HepG2 (cell line): ENCODE measurements around the gene LDAF1. TPM values are rescaled to one million over a fixed set of nuclear protein-coding genes. Genes with fewer than 3 reads are reported as not detected.

Experiments used
- ATAC-seq: fragments of 200-7000 bp; cut with Tn5 transposase; 3 replicates; pipeline ENCODE4 v1.9.1; 2020; ENCODE audit warnings: mild to moderate bottlenecking, moderate library complexity
- BruUV-seq: library from RNA; stranded (reverse); fragments of 400-500 nt; replicated peaks from 2 replicates; lab custom pipeline; 2021; lab: Mats Ljungman, UMichigan
- CTCF ChIA-PET: fragments of 300-600 bp; formaldehyde crosslinking; extraction: SDS; loops from one replicate; lab custom pipeline; 2021; ENCODE audit warnings: low total read pairs, inconsistent platforms, low intra/inter-chr PET ratio; lab: Yijun Ruan, JAX
- POLR2A ChIA-PET: fragments of 350-600 bp; sonication (Branson Sonifier 250); formaldehyde crosslinking; loops from one replicate; lab custom pipeline; 2020; ENCODE audit warnings: antibody characterized with exemption, inconsistent platforms; lab: Yijun Ruan, JAX
- DNase-seq: peaks from one replicate; pipeline ENCODE4 v3.0.0-alpha.2; 2015; ENCODE audit warnings: low spot score
- FAIRE-seq: peaks from 3 replicates; lab custom pipeline; 2011; peaks lifted over from hg19 to GRCh38; lab: Jason Lieb, UNC
- H2AFZ ChIP-seq: one replicate; pipeline ENCODE4 v1.6.1; 2011; ENCODE audit warnings: low read length, inconsistent platforms
- H3K27ac ChIP-seq: fragments of 300-600 bp; 3 replicates; pipeline ENCODE4 v1.8.0; 2011; ENCODE audit warnings: mixed run types, mild to moderate bottlenecking, mixed read lengths, low read length, inconsistent platforms; ENCODE audit not compliant: insufficient read depth; ENCODE audit errors: extremely low read length
- H3K27me3 ChIP-seq, 2 experiments: fragments of 200-600 bp in 1 of 2; 2 replicates in 1 of 2; 3 replicates in 1 of 2; pipeline versions ENCODE4 v1.6.0 to v1.8.0; 2011; ENCODE audit warnings: low read length in 2 of 2, mild to moderate bottlenecking in 2 of 2, moderate library complexity in 2 of 2, inconsistent platforms in 1 of 2; ENCODE audit not compliant: insufficient read depth in 2 of 2, control insufficient read depth in 1 of 2
- H3K36me3 ChIP-seq, 2 experiments: fragments of 200-600 bp in 1 of 2; replicated peaks in 1 of 2; 2 replicates in 1 of 2; 3 replicates in 1 of 2; pipeline versions ENCODE4 v1.5.1 to v1.8.0; 2011; ENCODE audit warnings: low read length in 2 of 2, inconsistent platforms in 1 of 2; ENCODE audit not compliant: insufficient read depth in 2 of 2, control insufficient read depth in 1 of 2
- H3K4me1 ChIP-seq: 2 replicates; pipeline ENCODE4 v1.5.1; 2012; ENCODE audit warnings: low read length, inconsistent platforms; ENCODE audit not compliant: insufficient read depth
- H3K4me2 ChIP-seq: 2 replicates; pipeline ENCODE4 v1.6.0; 2011; ENCODE audit warnings: low read depth, low read length, inconsistent platforms
- H3K4me3 ChIP-seq, 3 experiments: fragments of 200-600 bp in 1 of 3; sonication (generic), shearing (Covaris generic) in 1 of 3; replicated peaks in 1 of 3; 2 replicates each; pipeline ENCODE4 v1.5.1; 2011 to 2016; ENCODE audit warnings: low read length in 3 of 3, inconsistent platforms in 2 of 3, low read depth in 2 of 3, mild to moderate bottlenecking in 2 of 3, control low read depth in 1 of 3, mixed read lengths in 1 of 3; ENCODE audit not compliant: insufficient read depth in 1 of 3
- H3K79me2 ChIP-seq: one replicate; pipeline ENCODE4 v1.6.1; 2011; ENCODE audit warnings: low read length, inconsistent platforms; ENCODE audit not compliant: insufficient read depth
- H3K9ac ChIP-seq: 2 replicates; pipeline ENCODE4 v1.6.0; 2011; ENCODE audit warnings: mild to moderate bottlenecking, low read depth, low read length, inconsistent platforms; ENCODE audit not compliant: insufficient read depth
- H3K9me3 ChIP-seq: 2 replicates; pipeline ENCODE4 v1.5.1; 2012; ENCODE audit warnings: mild to moderate bottlenecking, low read length
- H4K20me1 ChIP-seq: 2 replicates; pipeline ENCODE4 v1.6.0; 2011; ENCODE audit warnings: inconsistent platforms, mild to moderate bottlenecking, low read length, moderate library complexity; ENCODE audit not compliant: insufficient read depth
- GABPB1 ChIP-seq: IDR thresholded peaks from 2 replicates; pipeline ENCODE4 v1.6.1; 2016; ENCODE audit warnings: mild to moderate bottlenecking, missing genetic modification reagents, moderate library complexity, missing compliant biosample characterization
- LCORL ChIP-seq, 2 experiments: fragments of 450-650 bp in 1 of 2; sonication (generic) in 1 of 2; formaldehyde crosslinking in 1 of 2; IDR thresholded peaks; 2 replicates each; pipeline versions ENCODE4 v1.5.0 to v1.6.1; 2017 to 2020; ENCODE audit warnings: antibody characterized with exemption in 1 of 2, missing genetic modification reagents in 1 of 2
- MAFK ChIP-seq, 2 experiments: IDR thresholded peaks in 1 of 2; conservative IDR thresholded peaks in 1 of 2; 2 replicates each; pipeline ENCODE4 v1.6.1; 2011; ENCODE audit warnings: improper control_type of control experiment in 2 of 2, low read length in 2 of 2
- SMYD3 ChIP-seq: sonication (generic); formaldehyde crosslinking; IDR thresholded peaks from 2 replicates; pipeline ENCODE4 v1.8.1; 2023; ENCODE audit warnings: mild to moderate bottlenecking, missing genetic modification reagents
- SP5 ChIP-seq: IDR thresholded peaks from 2 replicates; pipeline ENCODE4 v1.6.1; 2016; ENCODE audit warnings: low read depth, borderline replicate concordance
- TP53 ChIP-seq: sonication (generic); formaldehyde crosslinking; conservative IDR thresholded peaks from 2 replicates; pipeline ENCODE4 v1.4.0; 2020; ENCODE audit warnings: missing genetic modification reagents
- ZBTB1 ChIP-seq: sonication (generic); formaldehyde crosslinking; IDR thresholded peaks from 2 replicates; pipeline ENCODE4 v1.4.0; 2020; ENCODE audit warnings: missing genetic modification reagents, borderline replicate concordance
- ZNF160 ChIP-seq: sonication (generic); formaldehyde crosslinking; IDR thresholded peaks from 2 replicates; pipeline ENCODE4 v1.8.0; 2022; ENCODE audit warnings: mild to moderate bottlenecking, inconsistent platforms, missing genetic modification reagents
- ZNF33A ChIP-seq: sonication (generic); formaldehyde crosslinking; IDR thresholded peaks from 2 replicates; pipeline ENCODE4 v1.5.1; 2020; ENCODE audit warnings: missing genetic modification reagents, mild to moderate bottlenecking, moderate library complexity, borderline replicate concordance
- ZNF367 ChIP-seq: sonication (generic); formaldehyde crosslinking; IDR thresholded peaks from 2 replicates; pipeline ENCODE4 v1.4.0; 2020; ENCODE audit warnings: missing genetic modification reagents, borderline replicate concordance
- ZNF383 ChIP-seq: sonication (generic); formaldehyde crosslinking; IDR thresholded peaks from 2 replicates; pipeline ENCODE4 v1.4.0; 2020; ENCODE audit warnings: missing genetic modification reagents, mild to moderate bottlenecking, borderline replicate concordance
- ZNF451 ChIP-seq: sonication (generic); formaldehyde crosslinking; IDR thresholded peaks from 2 replicates; pipeline ENCODE4 v1.5.0; 2020; ENCODE audit warnings: mild to moderate bottlenecking, missing genetic modification reagents
- ZNF589 ChIP-seq: sonication (generic); formaldehyde crosslinking; conservative IDR thresholded peaks from 2 replicates; pipeline ENCODE4 v1.8.0; 2022; ENCODE audit warnings: mild to moderate bottlenecking, moderate library complexity, missing genetic modification reagents
- ZNF75D ChIP-seq: sonication (generic); formaldehyde crosslinking; IDR thresholded peaks from 2 replicates; pipeline ENCODE4 v1.8.1; 2023; ENCODE audit warnings: missing genetic modification reagents, mild to moderate bottlenecking, borderline replicate concordance
- ZNF83 ChIP-seq: sonication (generic); formaldehyde crosslinking; IDR thresholded peaks from 2 replicates; pipeline ENCODE4 v1.4.0; 2020; ENCODE audit warnings: missing genetic modification reagents, mild to moderate bottlenecking, borderline replicate concordance
- WGBS: methylation state at CpG from one replicate; pipeline ENCODE4 v1.1.6; 2017; ENCODE audit warnings: low lambda C conversion rate; 5-methylcytosine and 5-hydroxymethylcytosine counted together
- in situ Hi-C: cut with HindIII; loops from 2 replicates; pipeline ENCODE4 v1.10.0; 2017; ENCODE audit warnings: low pct_unique_long_range_greater_than_20kb; ENCODE audit not compliant: extremely low pct_ligation_motif_present
- intact Hi-C: fragments of 100-400 bp; cut with micrococcal nuclease; formaldehyde crosslinking; loops from one replicate; pipeline ENCODE4 v1.10.0; 2022; ENCODE audit not compliant: unreplicated experiment
- polyA plus RNA-seq, 8 experiments: library from polyadenylated mRNA; depleted of rRNA in 3 of 8; stranded (reverse) in 7 of 8; unstranded in 1 of 8; fragments of >200 nt; fragmentation: Illumina TruSeq in 4 of 8; extraction: Trizol in 4 of 8; gene quantifications; 2 replicates each; pipeline versions ENCODE4 v1.2.1 to v1.2.3, GENCODE V29; 2011 to 2016; ENCODE audit warnings: low read depth in 4 of 8, missing spikeins in 1 of 8, mixed read lengths in 1 of 8; ENCODE audit not compliant: insufficient read depth in 1 of 8
- total RNA-seq, 5 experiments: library from RNA; depleted of rRNA; stranded (reverse); fragments of >200 nt; fragmentation: Illumina TruSeq; extraction: Trizol; gene quantifications; 2 replicates each; pipeline ENCODE4 v1.2.3, GENCODE V29; 2016; ENCODE audit warnings: low read depth in 1 of 5
- TF ChIP-seq, protein P1 (sequence below): sonication (generic); IDR thresholded peaks from 2 replicates; pipeline ENCODE4 v1.6.1; 2016; ENCODE audit warnings: low read depth, borderline replicate concordance
- TF ChIP-seq, protein P2 (sequence below): sonication (generic); formaldehyde crosslinking; IDR thresholded peaks from 2 replicates; pipeline ENCODE4 v1.4.0; 2020; ENCODE audit warnings: missing genetic modification reagents, low read depth, mild to moderate bottlenecking, borderline replicate concordance
- TF ChIP-seq, protein P3 (sequence below): sonication (generic); formaldehyde crosslinking; conservative IDR thresholded peaks from 2 replicates; pipeline ENCODE4 v1.4.0; 2020; ENCODE audit warnings: missing genetic modification reagents
- TF ChIP-seq, protein P4 (sequence below): sonication (generic); formaldehyde crosslinking; IDR thresholded peaks from 2 replicates; pipeline ENCODE4 v1.9.0; 2021; ENCODE audit warnings: missing genetic modification reagents, mild to moderate bottlenecking, borderline replicate concordance

LDAF1 gene
- total and polyA plus RNA-seq, 2 of the 13 experiments (the other 11 are each of a cell fraction or from before 2014, with no cell fraction given), result 6.3 to 7.5 TPM

DNA sequence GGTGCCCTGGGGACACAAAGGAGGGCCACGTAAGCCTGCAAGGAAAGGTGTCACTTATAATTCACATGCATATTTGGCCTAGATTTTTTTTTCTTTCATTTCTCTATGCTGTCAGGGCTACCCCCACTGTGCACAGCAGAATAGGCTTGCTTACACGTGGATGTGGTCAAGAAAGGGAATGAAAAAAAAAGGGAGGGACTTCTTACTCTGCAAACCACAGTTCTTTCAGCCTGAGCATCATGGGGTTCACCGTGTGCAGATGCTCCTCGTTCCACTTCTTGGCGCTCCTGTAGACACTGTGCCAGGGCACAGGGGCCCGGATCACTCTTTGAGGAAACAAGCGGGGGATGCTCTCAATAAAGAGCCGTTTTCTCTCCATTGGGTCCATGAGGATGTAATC, 24.4 kb upstream of the LDAF1 start:
- Histone ChIP-seq H3K4me2 (no peak overlapping the region), H3K27me3 (peaks cover 4 to 25% of the 10 kb centered on the region in 2 experiments; a peak in 2 of 5 replicates), H3K36me3 (no peaks in the 10 kb centered on the region), H3K79me2 (no peaks in the 10 kb centered on the region), H3K9me3 (no peaks in the 10 kb centered on the region), H3K4me1 (no peaks in the 10 kb centered on the region), H3K4me3 (no peak overlapping the region), H3K9ac (no peak overlapping the region), H2AFZ (no peak overlapping the region), H4K20me1 (no peaks in the 10 kb centered on the region), H3K27ac (no peak overlapping the region)
- DNase-seq (no peak), FAIRE-seq (no peak), ATAC-seq (no peak)
- in situ Hi-C loops (no loop called here), intact Hi-C loops (no loop called here)
- ChIA-PET CTCF (no interaction called here), POLR2A (no interaction called here)
- no peak for TF ChIP-seq LCORL (IDR thresholded peaks at IDR 0.05)
- TF ChIP-seq LCORL (CRISPR knock-in tag; IDR thresholded peaks at IDR 0.05), result no peak
- TF ChIP-seq MAFK (conservative IDR thresholded peaks at IDR 0.05 in 1 of 2, IDR thresholded peaks at IDR 0.05 in 1 of 2; ENCODE audit: low read length in 2 of 2), result no peak
- no peak for TF ChIP-seq ZNF451 (CRISPR knock-in tag)
- TF ChIP-seq ZNF589 (CRISPR knock-in tag), result no peak
- TF ChIP-seq ZBTB1 (CRISPR knock-in tag), result no peak
- TF ChIP-seq ZNF367 (CRISPR knock-in tag), result no peak
- TF ChIP-seq, protein P1, sequence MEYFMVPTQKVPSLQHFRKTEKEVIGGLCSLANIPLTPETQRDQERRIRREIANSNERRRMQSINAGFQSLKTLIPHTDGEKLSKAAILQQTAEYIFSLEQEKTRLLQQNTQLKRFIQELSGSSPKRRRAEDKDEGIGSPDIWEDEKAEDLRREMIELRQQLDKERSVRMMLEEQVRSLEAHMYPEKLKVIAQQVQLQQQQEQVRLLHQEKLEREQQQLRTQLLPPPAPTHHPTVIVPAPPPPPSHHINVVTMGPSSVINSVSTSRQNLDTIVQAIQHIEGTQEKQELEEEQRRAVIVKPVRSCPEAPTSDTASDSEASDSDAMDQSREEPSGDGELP, result no peak
- TF ChIP-seq SMYD3 (CRISPR knock-in tag), result no peak
- TF ChIP-seq, protein P2, sequence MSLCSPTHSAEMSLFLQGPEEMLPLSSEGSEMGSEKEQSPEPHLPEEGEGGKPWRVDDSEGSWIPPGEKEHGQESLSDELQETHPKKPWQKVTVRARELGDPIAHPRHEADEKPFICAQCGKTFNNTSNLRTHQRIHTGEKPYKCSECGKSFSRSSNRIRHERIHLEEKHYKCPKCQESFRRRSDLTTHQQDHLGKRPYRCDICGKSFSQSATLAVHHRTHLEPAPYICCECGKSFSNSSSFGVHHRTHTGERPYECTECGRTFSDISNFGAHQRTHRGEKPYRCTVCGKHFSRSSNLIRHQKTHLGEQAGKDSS (CRISPR knock-in tag), result no peak
- TF ChIP-seq ZNF75D (CRISPR knock-in tag), result no peak
- TF ChIP-seq GABPB1 (CRISPR knock-in tag), result no peak
- TF ChIP-seq ZNF83 (CRISPR knock-in tag), result no peak
- TF ChIP-seq, protein P3, sequence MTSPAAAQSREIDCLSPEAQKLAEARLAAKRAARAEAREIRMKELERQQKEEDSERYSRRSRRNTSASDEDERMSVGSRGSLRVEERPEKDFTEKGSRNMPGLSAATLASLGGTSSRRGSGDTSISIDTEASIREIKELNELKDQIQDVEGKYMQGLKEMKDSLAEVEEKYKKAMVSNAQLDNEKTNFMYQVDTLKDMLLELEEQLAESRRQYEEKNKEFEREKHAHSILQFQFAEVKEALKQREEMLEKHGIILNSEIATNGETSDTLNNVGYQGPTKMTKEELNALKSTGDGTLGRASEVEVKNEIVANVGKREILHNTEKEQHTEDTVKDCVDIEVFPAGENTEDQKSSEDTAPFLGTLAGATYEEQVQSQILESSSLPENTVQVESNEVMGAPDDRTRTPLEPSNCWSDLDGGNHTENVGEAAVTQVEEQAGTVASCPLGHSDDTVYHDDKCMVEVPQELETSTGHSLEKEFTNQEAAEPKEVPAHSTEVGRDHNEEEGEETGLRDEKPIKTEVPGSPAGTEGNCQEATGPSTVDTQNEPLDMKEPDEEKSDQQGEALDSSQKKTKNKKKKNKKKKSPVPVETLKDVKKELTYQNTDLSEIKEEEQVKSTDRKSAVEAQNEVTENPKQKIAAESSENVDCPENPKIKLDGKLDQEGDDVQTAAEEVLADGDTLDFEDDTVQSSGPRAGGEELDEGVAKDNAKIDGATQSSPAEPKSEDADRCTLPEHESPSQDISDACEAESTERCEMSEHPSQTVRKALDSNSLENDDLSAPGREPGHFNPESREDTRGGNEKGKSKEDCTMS (CRISPR knock-in tag), result no peak
- TF ChIP-seq TP53, result no peak
- TF ChIP-seq, protein P4, sequence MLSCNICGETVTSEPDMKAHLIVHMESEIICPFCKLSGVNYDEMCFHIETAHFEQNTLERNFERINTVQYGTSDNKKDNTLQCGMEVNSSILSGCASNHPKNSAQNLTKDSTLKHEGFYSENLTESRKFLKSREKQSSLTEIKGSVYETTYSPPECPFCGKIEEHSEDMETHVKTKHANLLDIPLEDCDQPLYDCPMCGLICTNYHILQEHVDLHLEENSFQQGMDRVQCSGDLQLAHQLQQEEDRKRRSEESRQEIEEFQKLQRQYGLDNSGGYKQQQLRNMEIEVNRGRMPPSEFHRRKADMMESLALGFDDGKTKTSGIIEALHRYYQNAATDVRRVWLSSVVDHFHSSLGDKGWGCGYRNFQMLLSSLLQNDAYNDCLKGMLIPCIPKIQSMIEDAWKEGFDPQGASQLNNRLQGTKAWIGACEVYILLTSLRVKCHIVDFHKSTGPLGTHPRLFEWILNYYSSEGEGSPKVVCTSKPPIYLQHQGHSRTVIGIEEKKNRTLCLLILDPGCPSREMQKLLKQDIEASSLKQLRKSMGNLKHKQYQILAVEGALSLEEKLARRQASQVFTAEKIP, result no peak
- TF ChIP-seq SP5, result no peak
- no peak for TF ChIP-seq ZNF33A
- no peak for TF ChIP-seq ZNF160 (CRISPR knock-in tag)
- TF ChIP-seq ZNF383 (CRISPR knock-in tag), result no peak
- no TSS peak for BruUV-seq
- 26% methylated on average over 8 of the region's 8 CpGs for WGBS
